ENCODE results near the gene KRT35. TPM values are rescaled to one million over a fixed set of nuclear protein-coding genes. Genes with fewer than 3 reads are reported as not detected.

KRT35 gene
- total RNA-seq, 2 donors from 2014 or later: not detected

- intact Hi-C loops (cut with DNase I, micrococcal nuclease): no loop called here
Observed at GRCh38 chr17:41467561-41467960, 13.4 kb downstream of the KRT35 start.

GRCh38 chr17:41466988-41467387 lies 14.0 kb downstream of the KRT35 start, which contains the start of gene KRT32:
Gene KRT32, minus strand, starts transcription at chr17:41467386. Its CDS starts 61 bp downstream, at chr17:41467325.
- ATAC-seq: no peak
- DNase-seq: no peak
- intact Hi-C loops (cut with DNase I, micrococcal nuclease): no loop called here

More at GRCh38 chr17:41467561-41467960, 13.4 kb downstream of the KRT35 start:
- ATAC-seq (no peak), DNase-seq (no peak)

- DNase-seq (no peak), ATAC-seq (no peak)
- intact Hi-C loops (cut with DNase I, micrococcal nuclease): no loop called here
Observed at GRCh38 chr17:41464682-41465081, 16.3 kb downstream of the KRT35 start.

- intact Hi-C loops (cut with DNase I, micrococcal nuclease): no loop called here
Observed at GRCh38 chr17:41464173-41464572, 16.8 kb downstream of the KRT35 start.

GRCh38 chr17:41463746-41464145 lies 17.2 kb downstream of the KRT35 start:
- no peak for ATAC-seq
- intact Hi-C loops (cut with DNase I, micrococcal nuclease): no loop called here
- DNase-seq: no peak

More at GRCh38 chr17:41464173-41464572, 16.8 kb downstream of the KRT35 start:
- no peak for ATAC-seq
- DNase-seq: no peak

GRCh38 chr17:41462705-41463104 lies 18.2 kb downstream of the KRT35 start:
- no peak for ATAC-seq
- intact Hi-C loops (cut with DNase I, micrococcal nuclease): no loop called here
- DNase-seq: no peak

GRCh38 chr17:41457676-41458075 lies 23.3 kb downstream of the KRT35 start:
- intact Hi-C loops (cut with DNase I, micrococcal nuclease): no loop called here
- ATAC-seq (no peak), DNase-seq (no peak)

- ATAC-seq (no peak), DNase-seq (no peak)
- intact Hi-C loops (cut with DNase I, micrococcal nuclease): no loop called here
Observed at GRCh38 chr17:41456204-41456603, 24.7 kb downstream of the KRT35 start.

- DNase-seq (no peak), ATAC-seq (no peak)
- intact Hi-C loops (cut with DNase I, micrococcal nuclease): no loop called here
Observed at GRCh38 chr17:41455236-41455635, 25.7 kb downstream of the KRT35 start.

GRCh38 chr17:41453066-41453465 lies 27.9 kb downstream of the KRT35 start:
- intact Hi-C loops (cut with DNase I, micrococcal nuclease): no loop called here
- ATAC-seq (no peak), DNase-seq (no peak)

- ATAC-seq (no peak), DNase-seq (no peak)
- intact Hi-C loops (cut with DNase I, micrococcal nuclease): no loop called here
Observed at GRCh38 chr17:41452281-41452680, 28.7 kb downstream of the KRT35 start.

- no peak for ATAC-seq
- no peak for DNase-seq
- intact Hi-C loops (cut with DNase I, micrococcal nuclease): no loop called here
Observed at GRCh38 chr17:41451154-41451728, 29.7 kb downstream of the KRT35 start.

GRCh38 chr17:41449008-41449407 lies 31.9 kb downstream of the KRT35 start:
- intact Hi-C loops (cut with DNase I, micrococcal nuclease): loop anchor here in 1 of 2 donors (10.0 kb wide), 1 partner anchor 64 kb away; the partner anchor contains the start of gene KRT34
- DNase-seq (no peak), ATAC-seq (no peak)

- intact Hi-C loops (cut with DNase I, micrococcal nuclease): loop anchor here in 1 of 2 donors (10.0 kb wide), 1 partner anchor 64 kb away; the partner anchor contains the start of gene KRT34
- DNase-seq: no peak
- no peak for ATAC-seq
Observed at GRCh38 chr17:41448506-41448905, 32.4 kb downstream of the KRT35 start.

- DNase-seq: no peak
- intact Hi-C loops (cut with DNase I, micrococcal nuclease): loop anchor here in 1 of 2 donors (10.0 kb wide), 1 partner anchor 62 kb away; the partner anchor contains the start of gene KRT34
- no peak for ATAC-seq
Observed at GRCh38 chr17:41446806-41447205, 34.1 kb downstream of the KRT35 start.

GRCh38 chr17:41444640-41445039 lies 36.3 kb downstream of the KRT35 start:
- intact Hi-C loops (cut with DNase I, micrococcal nuclease): loop anchor here in 1 of 2 donors (10.0 kb wide), 1 partner anchor 60 kb away; the partner anchor contains the start of gene KRT34
- no peak for DNase-seq
- ATAC-seq: no peak

GRCh38 chr17:41444186-41444585 lies 36.8 kb downstream of the KRT35 start:
- ATAC-seq (no peak), DNase-seq (no peak)
- intact Hi-C loops (cut with DNase I, micrococcal nuclease): loop anchor here in 1 of 2 donors (10.0 kb wide), 1 partner anchor 59 kb away; the partner anchor contains the start of gene KRT34

- intact Hi-C loops (cut with DNase I, micrococcal nuclease): loop anchor here in 1 of 2 donors (10.0 kb wide), 1 partner anchor 58 kb away; the partner anchor contains the start of gene KRT34
- DNase-seq: no peak
- no peak for ATAC-seq
Observed at GRCh38 chr17:41442739-41443138, 38.2 kb downstream of the KRT35 start.

GRCh38 chr17:41440531-41441033 lies 40.4 kb downstream of the KRT35 start, which contains the start of gene KRT38:
Gene KRT38, minus strand, starts transcription at chr17:41440983. Its CDS starts 62 bp downstream, at chr17:41440921.
- ATAC-seq (no peak), DNase-seq (no peak)
- intact Hi-C loops (cut with DNase I, micrococcal nuclease): loop anchor here in 1 of 2 donors (10.0 kb wide), 1 partner anchor 56 kb away; the partner anchor contains the start of gene KRT34

- no peak for ATAC-seq
- intact Hi-C loops (cut with DNase I, micrococcal nuclease): no loop called here
Observed at GRCh38 chr17:41439375-41439774, 41.6 kb downstream of the KRT35 start.

More at GRCh38 chr17:41439375-41439774, 41.6 kb downstream of the KRT35 start:
- DNase-seq: no peak
